ENCODE data around the gene ABR. TPM values are rescaled to one million over a fixed set of nuclear protein-coding genes. Genes with fewer than 3 reads are reported as not detected.

Gene ABR
- total and polyA plus RNA-seq, 2 of the 13 experiments (the other 11 are each of a cell fraction or from before 2014, with no cell fraction given) = 12.4 to 40.4 TPM

GRCh38 chr17:996554-997344 is 183.0 kb downstream of the ABR start, which contains the start of gene TIMM22 (continued):
- peak; percentile 48; the same call in 1 of the 2 replicates for TF ChIP-seq ZNF580 (CRISPR knock-in tag; IDR thresholded peaks at IDR 0.05; ENCODE audit: borderline replicate concordance, low read depth)
- no peak for TF ChIP-seq ZNF3 (CRISPR knock-in tag; IDR thresholded peaks at IDR 0.05)
- TF ChIP-seq, protein P1, sequence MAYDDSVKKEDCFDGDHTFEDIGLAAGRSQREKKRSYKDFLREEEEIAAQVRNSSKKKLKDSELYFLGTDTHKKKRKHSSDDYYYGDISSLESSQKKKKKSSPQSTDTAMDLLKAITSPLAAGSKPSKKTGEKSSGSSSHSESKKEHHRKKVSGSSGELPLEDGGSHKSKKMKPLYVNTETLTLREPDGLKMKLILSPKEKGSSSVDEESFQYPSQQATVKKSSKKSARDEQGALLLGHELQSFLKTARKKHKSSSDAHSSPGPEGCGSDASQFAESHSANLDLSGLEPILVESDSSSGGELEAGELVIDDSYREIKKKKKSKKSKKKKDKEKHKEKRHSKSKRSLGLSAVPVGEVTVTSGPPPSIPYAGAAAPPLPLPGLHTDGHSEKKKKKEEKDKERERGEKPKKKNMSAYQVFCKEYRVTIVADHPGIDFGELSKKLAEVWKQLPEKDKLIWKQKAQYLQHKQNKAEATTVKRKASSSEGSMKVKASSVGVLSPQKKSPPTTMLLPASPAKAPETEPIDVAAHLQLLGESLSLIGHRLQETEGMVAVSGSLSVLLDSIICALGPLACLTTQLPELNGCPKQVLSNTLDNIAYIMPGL (CRISPR knock-in tag; IDR thresholded peaks at IDR 0.05; ENCODE audit: borderline replicate concordance in 1 of 2, low read depth in 1 of 2) = peak; percentile 91; a peak in 3 of 4 replicates
- TF ChIP-seq RARG (CRISPR knock-in tag; IDR thresholded peaks at IDR 0.05; ENCODE audit: low read depth) = 0 out of 2 replicates have a peak, but pooled peaks have one; percentile 55
- TF ChIP-seq, protein P2, sequence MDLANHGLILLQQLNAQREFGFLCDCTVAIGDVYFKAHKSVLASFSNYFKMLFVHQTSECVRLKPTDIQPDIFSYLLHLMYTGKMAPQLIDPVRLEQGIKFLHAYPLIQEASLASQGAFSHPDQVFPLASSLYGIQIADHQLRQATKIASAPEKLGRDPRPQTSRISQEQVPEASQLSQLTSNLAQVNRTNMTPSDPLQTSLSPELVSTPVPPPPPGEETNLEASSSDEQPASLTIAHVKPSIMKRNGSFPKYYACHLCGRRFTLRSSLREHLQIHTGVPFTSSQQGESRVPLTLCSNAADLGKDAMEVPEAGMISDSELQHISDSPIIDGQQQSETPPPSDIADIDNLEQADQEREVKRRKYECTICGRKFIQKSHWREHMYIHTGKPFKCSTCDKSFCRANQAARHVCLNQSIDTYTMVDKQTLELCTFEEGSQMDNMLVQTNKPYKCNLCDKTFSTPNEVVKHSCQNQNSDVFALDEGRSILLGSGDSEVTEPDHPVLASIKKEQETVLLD (CRISPR knock-in tag; IDR thresholded peaks at IDR 0.05; ENCODE audit: low read depth) = peak; percentile 61
- peak; percentile 43; the same call in 1 of the 2 replicates for TF ChIP-seq ZNF550 (CRISPR knock-in tag; IDR thresholded peaks at IDR 0.05; ENCODE audit: borderline replicate concordance)
- TF ChIP-seq ZBTB40 (IDR thresholded peaks at IDR 0.05) = no peak
- peak; percentile 83; the same call in 1 of the 2 replicates for TF ChIP-seq ZBTB40 (CRISPR knock-in tag; IDR thresholded peaks at IDR 0.05)
- peak; percentile 80 for TF ChIP-seq NKX3-1 (CRISPR knock-in tag; IDR thresholded peaks at IDR 0.05)
- TF ChIP-seq, protein P3, sequence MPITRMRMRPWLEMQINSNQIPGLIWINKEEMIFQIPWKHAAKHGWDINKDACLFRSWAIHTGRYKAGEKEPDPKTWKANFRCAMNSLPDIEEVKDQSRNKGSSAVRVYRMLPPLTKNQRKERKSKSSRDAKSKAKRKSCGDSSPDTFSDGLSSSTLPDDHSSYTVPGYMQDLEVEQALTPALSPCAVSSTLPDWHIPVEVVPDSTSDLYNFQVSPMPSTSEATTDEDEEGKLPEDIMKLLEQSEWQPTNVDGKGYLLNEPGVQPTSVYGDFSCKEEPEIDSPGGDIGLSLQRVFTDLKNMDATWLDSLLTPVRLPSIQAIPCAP (CRISPR knock-in tag; IDR thresholded peaks at IDR 0.05; ENCODE audit: low read depth) = no peak
- TF ChIP-seq ZNF362 (CRISPR knock-in tag; IDR thresholded peaks at IDR 0.05; ENCODE audit: borderline replicate concordance) = no peak; the same call in 1 of the 2 replicates
- peak; percentile 31; the same call in 1 of the 2 replicates for TF ChIP-seq FOXM1 (CRISPR knock-in tag; IDR thresholded peaks at IDR 0.05)
